ENCODE data around the gene PCGF6. TPM values are rescaled to one million over a fixed set of nuclear protein-coding genes. Genes with fewer than 3 reads are reported as not detected.

Gene PCGF6
- total RNA-seq, 1 experiment from 2014 or later, result 19.2 TPM

DNA sequence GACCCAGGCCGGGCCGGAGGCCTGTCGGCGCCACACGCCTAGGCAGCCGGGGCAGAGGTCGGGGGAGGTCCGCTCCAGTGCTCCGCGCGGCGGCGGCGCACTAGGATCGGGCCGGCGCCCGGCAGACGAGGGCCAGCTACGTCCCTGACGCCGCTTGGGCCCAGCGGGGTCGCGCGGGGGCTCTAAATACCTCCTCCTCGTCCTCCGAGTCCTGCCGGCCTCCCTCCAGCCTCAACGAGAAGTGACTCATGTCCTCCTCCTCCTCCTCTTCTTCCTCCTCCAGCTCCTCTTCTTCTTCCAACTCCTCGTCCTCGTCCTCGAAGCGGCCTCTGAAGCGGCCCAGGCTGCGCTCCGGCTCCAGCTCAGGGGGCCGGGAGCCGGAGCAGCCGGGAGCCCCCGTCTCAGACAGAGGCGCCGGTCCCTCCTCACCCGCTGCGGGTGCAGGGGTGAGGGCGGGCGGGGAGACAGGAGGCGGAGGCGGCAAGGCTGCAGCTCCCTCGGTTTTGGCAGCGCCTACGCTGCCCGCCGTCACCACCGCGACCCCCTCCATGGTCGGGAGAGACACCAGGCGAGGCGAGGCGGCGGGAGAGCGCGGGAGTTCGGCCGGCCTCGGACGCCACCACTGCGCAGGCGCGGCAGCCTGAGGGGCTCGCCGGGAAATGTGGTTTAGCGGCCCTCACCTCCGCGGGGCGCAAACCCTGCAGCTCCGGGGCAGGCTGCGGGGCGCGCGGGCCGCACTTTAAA, at the start of gene PCGF6 (continued):
- TF ChIP-seq NFYB (CRISPR knock-in tag; conservative IDR thresholded peaks at IDR 0.05; ENCODE audit: low read depth) (no peak), TEAD4 (CRISPR knock-in tag; IDR thresholded peaks at IDR 0.05) (no peak), ETV6 (CRISPR knock-in tag; IDR thresholded peaks at IDR 0.05) (peak; percentile 66; the same call in 1 of the 2 replicates), KAT7 (CRISPR knock-in tag; IDR thresholded peaks at IDR 0.05; ENCODE audit: borderline replicate concordance) (no peak), GABPB1 (CRISPR knock-in tag; IDR thresholded peaks at IDR 0.05) (no peak; the same call in 1 of the 2 replicates)
- TF ChIP-seq, protein P1, sequence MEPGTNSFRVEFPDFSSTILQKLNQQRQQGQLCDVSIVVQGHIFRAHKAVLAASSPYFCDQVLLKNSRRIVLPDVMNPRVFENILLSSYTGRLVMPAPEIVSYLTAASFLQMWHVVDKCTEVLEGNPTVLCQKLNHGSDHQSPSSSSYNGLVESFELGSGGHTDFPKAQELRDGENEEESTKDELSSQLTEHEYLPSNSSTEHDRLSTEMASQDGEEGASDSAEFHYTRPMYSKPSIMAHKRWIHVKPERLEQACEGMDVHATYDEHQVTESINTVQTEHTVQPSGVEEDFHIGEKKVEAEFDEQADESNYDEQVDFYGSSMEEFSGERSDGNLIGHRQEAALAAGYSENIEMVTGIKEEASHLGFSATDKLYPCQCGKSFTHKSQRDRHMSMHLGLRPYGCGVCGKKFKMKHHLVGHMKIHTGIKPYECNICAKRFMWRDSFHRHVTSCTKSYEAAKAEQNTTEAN (CRISPR knock-in tag; IDR thresholded peaks at IDR 0.05), result no peak
- TF ChIP-seq, protein P2, sequence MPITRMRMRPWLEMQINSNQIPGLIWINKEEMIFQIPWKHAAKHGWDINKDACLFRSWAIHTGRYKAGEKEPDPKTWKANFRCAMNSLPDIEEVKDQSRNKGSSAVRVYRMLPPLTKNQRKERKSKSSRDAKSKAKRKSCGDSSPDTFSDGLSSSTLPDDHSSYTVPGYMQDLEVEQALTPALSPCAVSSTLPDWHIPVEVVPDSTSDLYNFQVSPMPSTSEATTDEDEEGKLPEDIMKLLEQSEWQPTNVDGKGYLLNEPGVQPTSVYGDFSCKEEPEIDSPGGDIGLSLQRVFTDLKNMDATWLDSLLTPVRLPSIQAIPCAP (CRISPR knock-in tag; IDR thresholded peaks at IDR 0.05), result 0 out of 2 replicates have a peak, but pooled peaks have one; percentile 16
- TF ChIP-seq, protein P3, sequence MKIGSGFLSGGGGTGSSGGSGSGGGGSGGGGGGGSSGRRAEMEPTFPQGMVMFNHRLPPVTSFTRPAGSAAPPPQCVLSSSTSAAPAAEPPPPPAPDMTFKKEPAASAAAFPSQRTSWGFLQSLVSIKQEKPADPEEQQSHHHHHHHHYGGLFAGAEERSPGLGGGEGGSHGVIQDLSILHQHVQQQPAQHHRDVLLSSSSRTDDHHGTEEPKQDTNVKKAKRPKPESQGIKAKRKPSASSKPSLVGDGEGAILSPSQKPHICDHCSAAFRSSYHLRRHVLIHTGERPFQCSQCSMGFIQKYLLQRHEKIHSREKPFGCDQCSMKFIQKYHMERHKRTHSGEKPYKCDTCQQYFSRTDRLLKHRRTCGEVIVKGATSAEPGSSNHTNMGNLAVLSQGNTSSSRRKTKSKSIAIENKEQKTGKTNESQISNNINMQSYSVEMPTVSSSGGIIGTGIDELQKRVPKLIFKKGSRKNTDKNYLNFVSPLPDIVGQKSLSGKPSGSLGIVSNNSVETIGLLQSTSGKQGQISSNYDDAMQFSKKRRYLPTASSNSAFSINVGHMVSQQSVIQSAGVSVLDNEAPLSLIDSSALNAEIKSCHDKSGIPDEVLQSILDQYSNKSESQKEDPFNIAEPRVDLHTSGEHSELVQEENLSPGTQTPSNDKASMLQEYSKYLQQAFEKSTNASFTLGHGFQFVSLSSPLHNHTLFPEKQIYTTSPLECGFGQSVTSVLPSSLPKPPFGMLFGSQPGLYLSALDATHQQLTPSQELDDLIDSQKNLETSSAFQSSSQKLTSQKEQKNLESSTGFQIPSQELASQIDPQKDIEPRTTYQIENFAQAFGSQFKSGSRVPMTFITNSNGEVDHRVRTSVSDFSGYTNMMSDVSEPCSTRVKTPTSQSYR (CRISPR knock-in tag; IDR thresholded peaks at IDR 0.05), result no peak
- TF ChIP-seq, protein P4, sequence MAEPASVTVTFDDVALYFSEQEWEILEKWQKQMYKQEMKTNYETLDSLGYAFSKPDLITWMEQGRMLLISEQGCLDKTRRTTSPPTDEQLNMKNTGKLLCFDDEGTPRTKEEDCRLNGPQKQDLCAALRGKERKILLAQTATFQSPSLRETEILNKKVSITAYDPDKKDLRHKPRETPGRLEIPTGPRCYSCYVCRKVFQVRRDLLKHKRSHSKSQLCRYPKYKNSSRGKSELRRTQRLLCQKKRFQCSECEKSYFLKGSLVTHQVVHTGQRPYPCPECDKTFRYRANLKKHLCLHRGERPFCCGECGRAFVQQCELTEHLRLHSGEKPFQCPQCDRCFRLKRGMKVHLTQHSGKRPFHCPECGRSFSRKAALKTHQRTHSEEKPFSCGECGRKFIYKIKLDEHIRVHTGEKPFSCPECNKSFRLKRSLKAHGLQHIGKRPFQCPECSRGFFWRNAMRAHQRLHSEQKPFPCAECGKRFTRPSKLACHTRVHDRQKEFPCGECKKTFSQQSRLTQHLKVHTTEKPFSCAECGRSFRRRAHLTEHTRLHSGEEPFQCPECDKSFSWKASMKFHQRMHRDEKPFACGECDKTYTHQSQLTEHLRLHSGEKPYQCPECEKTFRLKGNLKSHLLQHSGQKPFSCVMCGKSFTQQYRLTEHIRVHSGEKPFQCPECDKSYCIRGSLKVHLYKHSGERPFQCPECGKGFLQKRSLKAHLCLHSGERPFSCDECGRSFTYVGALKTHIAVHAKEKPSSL (CRISPR knock-in tag; conservative IDR thresholded peaks at IDR 0.05), result no peak
- TF ChIP-seq, protein P5, sequence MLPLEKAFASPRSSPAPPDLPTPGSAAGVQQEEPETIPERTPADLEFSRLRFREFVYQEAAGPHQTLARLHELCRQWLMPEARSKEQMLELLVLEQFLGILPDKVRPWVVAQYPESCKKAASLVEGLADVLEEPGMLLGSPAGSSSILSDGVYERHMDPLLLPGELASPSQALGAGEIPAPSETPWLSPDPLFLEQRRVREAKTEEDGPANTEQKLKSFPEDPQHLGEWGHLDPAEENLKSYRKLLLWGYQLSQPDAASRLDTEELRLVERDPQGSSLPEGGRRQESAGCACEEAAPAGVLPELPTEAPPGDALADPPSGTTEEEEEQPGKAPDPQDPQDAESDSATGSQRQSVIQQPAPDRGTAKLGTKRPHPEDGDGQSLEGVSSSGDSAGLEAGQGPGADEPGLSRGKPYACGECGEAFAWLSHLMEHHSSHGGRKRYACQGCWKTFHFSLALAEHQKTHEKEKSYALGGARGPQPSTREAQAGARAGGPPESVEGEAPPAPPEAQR (CRISPR knock-in tag; IDR thresholded peaks at IDR 0.05), result no peak

DNA sequence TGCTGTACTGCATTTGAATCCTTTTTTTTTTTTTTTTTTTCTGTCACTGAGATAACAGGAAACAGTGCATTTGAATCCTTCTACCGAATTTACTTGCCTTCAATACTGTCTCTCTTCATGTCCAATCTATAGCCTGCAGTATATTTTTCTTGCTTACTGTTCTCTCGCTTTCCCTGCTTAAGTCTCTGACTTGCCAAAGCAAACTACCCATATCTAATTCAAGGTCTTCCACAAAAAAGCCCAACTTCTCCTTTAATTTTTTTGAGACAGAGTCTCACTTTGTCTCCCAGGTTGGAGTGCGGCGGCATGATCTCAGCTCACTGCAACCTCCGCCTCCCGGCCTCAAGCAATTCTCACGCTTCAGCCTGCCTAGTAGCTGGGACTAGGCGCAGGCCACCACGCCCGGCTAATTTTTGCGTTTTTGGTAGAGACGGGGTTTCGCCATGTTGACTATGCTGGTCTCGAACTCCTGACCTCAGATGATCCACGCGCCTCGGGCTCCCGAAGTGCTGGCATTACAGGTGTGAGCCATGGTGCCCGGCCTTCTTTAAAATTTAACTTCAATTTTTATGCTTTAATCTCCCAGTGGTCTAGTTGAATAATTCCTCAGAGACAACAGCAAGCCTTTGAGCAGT, 46.4 kb upstream of the PCGF6 start:
- POLR2A ChIA-PET, result interaction anchor here (0.5 kb wide), 1 partner anchor 572 kb away, joined by 4 read pairs; no protein-coding TSS in a partner anchor
- Mint-ChIP-seq H3K27ac (peak overlapping the region; percentile 78; the same call in 1 of the 2 replicates), H3K4me1 (peaks cover 25% of the 10 kb centered on the region), H3K4me3 (peak overlapping the region; percentile 100), H3K9me3 (no peaks in the 10 kb centered on the region), H3K36me3 (peaks cover 64% of the 10 kb centered on the region), H3K27me3 (ENCODE audit: low read depth) (no peaks in the 10 kb centered on the region)
- DNase-seq (ENCODE audit: low spot score) (no peak), ATAC-seq (no peak)
- CTCF ChIA-PET, result no interaction called here
- TF ChIP-seq NFE2L1 (CRISPR knock-in tag; IDR thresholded peaks at IDR 0.05) (no peak), FOXJ3 (CRISPR knock-in tag; IDR thresholded peaks at IDR 0.05; ENCODE audit: borderline replicate concordance) (no peak), ZNF121 (CRISPR knock-in tag; IDR thresholded peaks at IDR 0.05) (no peak), GABPB1 (CRISPR knock-in tag; IDR thresholded peaks at IDR 0.05) (no peak), SP1 (CRISPR knock-in tag; conservative IDR thresholded peaks at IDR 0.05) (no peak), CREB1 (CRISPR knock-in tag; IDR thresholded peaks at IDR 0.05) (no peak), ZNF416 (CRISPR knock-in tag; IDR thresholded peaks at IDR 0.05) (no peak), KAT7 (CRISPR knock-in tag; IDR thresholded peaks at IDR 0.05; ENCODE audit: borderline replicate concordance) (no peak), MXD4 (CRISPR knock-in tag; IDR thresholded peaks at IDR 0.05; ENCODE audit: borderline replicate concordance) (no peak), ATF1 (CRISPR knock-in tag; IDR thresholded peaks at IDR 0.05) (no peak), FOXK1 (CRISPR knock-in tag; IDR thresholded peaks at IDR 0.05) (no peak)
- TF ChIP-seq, protein P6, sequence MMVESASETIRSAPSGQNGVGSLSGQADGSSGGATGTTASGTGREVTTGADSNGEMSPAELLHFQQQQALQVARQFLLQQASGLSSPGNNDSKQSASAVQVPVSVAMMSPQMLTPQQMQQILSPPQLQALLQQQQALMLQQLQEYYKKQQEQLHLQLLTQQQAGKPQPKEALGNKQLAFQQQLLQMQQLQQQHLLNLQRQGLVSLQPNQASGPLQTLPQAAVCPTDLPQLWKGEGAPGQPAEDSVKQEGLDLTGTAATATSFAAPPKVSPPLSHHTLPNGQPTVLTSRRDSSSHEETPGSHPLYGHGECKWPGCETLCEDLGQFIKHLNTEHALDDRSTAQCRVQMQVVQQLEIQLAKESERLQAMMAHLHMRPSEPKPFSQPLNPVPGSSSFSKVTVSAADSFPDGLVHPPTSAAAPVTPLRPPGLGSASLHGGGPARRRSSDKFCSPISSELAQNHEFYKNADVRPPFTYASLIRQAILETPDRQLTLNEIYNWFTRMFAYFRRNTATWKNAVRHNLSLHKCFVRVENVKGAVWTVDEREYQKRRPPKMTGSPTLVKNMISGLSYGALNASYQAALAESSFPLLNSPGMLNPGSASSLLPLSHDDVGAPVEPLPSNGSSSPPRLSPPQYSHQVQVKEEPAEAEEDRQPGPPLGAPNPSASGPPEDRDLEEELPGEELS (CRISPR knock-in tag; IDR thresholded peaks at IDR 0.05), result no peak
- TF ChIP-seq, protein P7, sequence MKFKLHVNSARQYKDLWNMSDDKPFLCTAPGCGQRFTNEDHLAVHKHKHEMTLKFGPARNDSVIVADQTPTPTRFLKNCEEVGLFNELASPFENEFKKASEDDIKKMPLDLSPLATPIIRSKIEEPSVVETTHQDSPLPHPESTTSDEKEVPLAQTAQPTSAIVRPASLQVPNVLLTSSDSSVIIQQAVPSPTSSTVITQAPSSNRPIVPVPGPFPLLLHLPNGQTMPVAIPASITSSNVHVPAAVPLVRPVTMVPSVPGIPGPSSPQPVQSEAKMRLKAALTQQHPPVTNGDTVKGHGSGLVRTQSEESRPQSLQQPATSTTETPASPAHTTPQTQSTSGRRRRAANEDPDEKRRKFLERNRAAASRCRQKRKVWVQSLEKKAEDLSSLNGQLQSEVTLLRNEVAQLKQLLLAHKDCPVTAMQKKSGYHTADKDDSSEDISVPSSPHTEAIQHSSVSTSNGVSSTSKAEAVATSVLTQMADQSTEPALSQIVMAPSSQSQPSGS (CRISPR knock-in tag; IDR thresholded peaks at IDR 0.05; ENCODE audit: borderline replicate concordance, low read depth), result no peak
